ENCODE data around the gene GSTT2.
"Not testable (repeated sequence)": the region's sequence is repeated elsewhere in the genome, so short reads cannot be mapped to it uniquely, and the experiment has no call there.

- not testable (repeated sequence) for TF ChIP-seq CTCF, POLR2A (IDR thresholded peaks at IDR 0.05)
Measured at GRCh38 chr22:23986538-23987178, 6.7 kb downstream of the GSTT2 start.
